Ectodermal cell (in vitro differentiated cells): ENCODE results near the gene UST.
"Not testable (repeated sequence)": the region's sequence is repeated elsewhere in the genome, so short reads cannot be mapped to it uniquely, and the experiment has no call there.

Source experiments
- H3K27ac ChIP-seq: 2 replicates; pipeline ENCODE4 v1.7.0; 2013; ENCODE audit warnings: mild to moderate bottlenecking, low read depth, low read length; ENCODE audit not compliant: insufficient read depth, poor library complexity, severe bottlenecking
- H3K27me3 ChIP-seq: 2 replicates; pipeline ENCODE4 v1.7.0; 2013; ENCODE audit warnings: mild to moderate bottlenecking, low read length; ENCODE audit not compliant: insufficient read depth, control insufficient read depth, poor library complexity, severe bottlenecking
- H3K36me3 ChIP-seq: one replicate; pipeline ENCODE4 v1.7.0; 2013; ENCODE audit warnings: low read length; ENCODE audit not compliant: control insufficient read depth, insufficient read depth
- H3K4me1 ChIP-seq: one replicate; pipeline ENCODE4 v1.7.0; 2013; ENCODE audit warnings: low read length; ENCODE audit not compliant: control insufficient read depth, insufficient read depth
- H3K4me3 ChIP-seq: 2 replicates; pipeline ENCODE4 v1.7.0; 2013; ENCODE audit warnings: low read depth, low read length, control low read depth; ENCODE audit not compliant: insufficient read depth
- H3K9me3 ChIP-seq: 2 replicates; pipeline ENCODE4 v1.7.0; 2013; ENCODE audit warnings: mild to moderate bottlenecking, low read length, moderate library complexity; ENCODE audit not compliant: control insufficient read depth
- WGBS, 2 experiments: methylation state at CpG; one replicate each; pipeline ENCODE4 v1.1.7; 2013; ENCODE audit warnings: missing lambda C conversion rate in 2 of 2; 5-methylcytosine and 5-hydroxymethylcytosine counted together

UST gene

GRCh38 chr6:148750838-148751792 lies 4.3 kb downstream of the UST start:
- Histone ChIP-seq H3K36me3 (no peaks in the 10 kb centered on the region), H3K4me1 (peaks cover 10% of the 10 kb centered on the region), H3K27me3 (no peaks in the 10 kb centered on the region), H3K4me3 (no peak overlapping the region), H3K9me3 (no peaks in the 10 kb centered on the region), H3K27ac (no peak overlapping the region)
- 82 to 88% methylated on average over 12 to 13 of the region's 13 CpGs for WGBS, 2 experiments

GRCh38 chr6:148751793-148752170 lies 5.0 kb downstream of the UST start:
- H3K27ac ChIP-seq = no peak overlapping the region
- WGBS, 2 experiments = 100% methylated on average over 2 of the region's 2 CpGs

GRCh38 chr6:148755379-148755778 lies 8.5 kb downstream of the UST start:
- not testable (repeated sequence) for H3K4me1 ChIP-seq, H3K9me3 ChIP-seq, H3K4me3 ChIP-seq, H3K36me3 ChIP-seq, H3K27me3 ChIP-seq, H3K27ac ChIP-seq
- WGBS, 2 experiments = no CpG with 5 or more reads among the region's 1 CpG

More at GRCh38 chr6:148751793-148752170, 5.0 kb downstream of the UST start:
- H3K36me3 ChIP-seq = no peaks in the 10 kb centered on the region
- H3K4me1 ChIP-seq = peaks cover 9% of the 10 kb centered on the region
- H3K27me3 ChIP-seq = no peaks in the 10 kb centered on the region
- H3K9me3 ChIP-seq = no peaks in the 10 kb centered on the region
- H3K4me3 ChIP-seq = no peak overlapping the region

- H3K4me1 ChIP-seq = peaks cover 23% of the 10 kb centered on the region
- H3K36me3 ChIP-seq = no peaks in the 10 kb centered on the region
- no peaks in the 10 kb centered on the region for H3K9me3 ChIP-seq
- no peak overlapping the region for H3K4me3 ChIP-seq
- no peak overlapping the region for H3K27ac ChIP-seq
- H3K27me3 ChIP-seq = no peaks in the 10 kb centered on the region
- 65 to 72% methylated on average over 2 of the region's 2 CpGs for WGBS, 2 experiments
Observed at GRCh38 chr6:148757944-148758480, 11.2 kb downstream of the UST start.

- Histone ChIP-seq H3K4me3 (no peak overlapping the region), H3K27ac (no peak overlapping the region), H3K27me3 (no peaks in the 10 kb centered on the region), H3K4me1 (peaks cover 23% of the 10 kb centered on the region), H3K9me3 (no peaks in the 10 kb centered on the region), H3K36me3 (no peaks in the 10 kb centered on the region)
- 90 to 93% methylated on average over 6 of the region's 6 CpGs for WGBS, 2 experiments
Observed at GRCh38 chr6:148758492-148758891, 11.7 kb downstream of the UST start.

DNA sequence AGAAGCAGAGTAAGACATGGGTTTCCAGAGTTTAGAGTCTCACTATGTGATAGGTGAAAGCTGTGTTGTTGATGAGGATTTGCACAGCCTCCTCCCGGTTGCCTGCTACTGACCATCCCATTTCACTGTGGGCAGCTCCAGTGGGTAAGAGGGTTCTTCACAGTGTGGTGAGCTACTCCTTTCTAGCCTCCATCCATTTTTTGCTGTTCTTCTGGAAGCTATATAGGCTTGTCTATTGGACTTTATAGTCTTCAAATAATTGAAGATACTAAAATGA lies 13.4 kb downstream of the UST start:
- Histone ChIP-seq H3K4me3 (no peak overlapping the region), H3K4me1 (peaks cover 23% of the 10 kb centered on the region), H3K27me3 (no peaks in the 10 kb centered on the region), H3K36me3 (no peaks in the 10 kb centered on the region), H3K27ac (no peak overlapping the region), H3K9me3 (no peaks in the 10 kb centered on the region)
- 100% methylated on average over 1 of the region's 1 CpG for WGBS, 2 experiments

DNA sequence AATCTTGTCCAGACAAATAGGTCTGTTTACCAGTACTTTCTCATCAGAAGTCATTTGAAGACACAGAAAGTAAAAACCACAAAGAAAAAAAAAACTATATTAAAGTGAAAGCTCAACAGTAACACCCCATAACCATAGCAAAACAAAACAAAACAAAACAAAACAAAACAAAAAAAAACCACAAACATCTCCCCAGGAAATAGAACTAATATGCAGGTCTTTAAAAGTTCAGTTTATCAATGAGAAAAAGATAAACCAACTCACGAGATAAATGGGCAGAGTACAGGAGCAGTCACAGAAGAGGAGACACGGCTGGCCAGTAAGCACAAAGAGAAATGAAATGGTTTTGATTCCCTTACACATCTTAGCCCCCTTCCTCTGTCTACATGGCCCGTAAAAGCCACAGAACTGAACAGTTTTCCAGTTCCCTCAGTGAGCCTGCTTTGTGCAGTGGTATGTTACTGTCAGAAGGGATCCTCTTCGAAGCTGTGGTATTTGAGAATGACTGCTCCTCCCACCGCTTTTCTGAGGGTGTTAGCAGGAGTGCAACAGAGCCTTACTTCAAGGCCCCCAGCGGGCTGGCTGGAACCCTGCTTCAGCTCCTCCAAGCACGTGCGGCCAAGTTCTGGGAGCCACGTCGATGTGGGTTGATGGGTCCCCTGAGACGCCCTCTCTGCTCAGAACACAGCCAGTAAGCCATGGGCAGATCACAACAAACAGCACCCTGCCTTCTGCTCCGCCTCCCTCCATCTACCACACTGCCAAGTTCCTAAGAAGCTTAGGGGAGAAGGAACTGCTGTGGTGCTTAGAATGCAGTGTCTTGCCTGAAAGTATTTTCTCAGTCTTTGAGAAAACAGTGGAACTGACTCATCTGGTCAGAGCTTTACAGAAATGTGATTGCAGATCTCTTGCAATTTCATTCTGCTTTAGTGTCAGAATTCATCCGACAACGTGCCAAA lies 14.0 kb downstream of the UST start:
- H3K4me1 ChIP-seq = peaks cover 23% of the 10 kb centered on the region
- H3K4me3 ChIP-seq = no peak overlapping the region
- WGBS, 2 experiments = 37 to 42% methylated on average over 13 to 14 of the region's 14 CpGs
- H3K36me3 ChIP-seq = no peaks in the 10 kb centered on the region
- peak overlapping the region; percentile 11 for H3K27ac ChIP-seq
- no peaks in the 10 kb centered on the region for H3K9me3 ChIP-seq
- H3K27me3 ChIP-seq = no peaks in the 10 kb centered on the region

GRCh38 chr6:148761527-148762011 lies 14.7 kb downstream of the UST start:
- no peaks in the 10 kb centered on the region for H3K36me3 ChIP-seq
- peaks cover 25% of the 10 kb centered on the region for H3K4me1 ChIP-seq
- WGBS, 2 experiments = 77 to 79% methylated on average over 8 of the region's 8 CpGs
- H3K27ac ChIP-seq = no peak overlapping the region
- H3K4me3 ChIP-seq = no peak overlapping the region
- no peaks in the 10 kb centered on the region for H3K27me3 ChIP-seq
- no peaks in the 10 kb centered on the region for H3K9me3 ChIP-seq

- H3K9me3 ChIP-seq = no peaks in the 10 kb centered on the region
- no peak overlapping the region for H3K27ac ChIP-seq
- no peaks in the 10 kb centered on the region for H3K36me3 ChIP-seq
- no peak overlapping the region for H3K4me3 ChIP-seq
- peaks cover 25% of the 10 kb centered on the region for H3K4me1 ChIP-seq
- WGBS, 2 experiments = 91 to 100% methylated on average over 1 of the region's 1 CpG
- H3K27me3 ChIP-seq = no peaks in the 10 kb centered on the region
Observed at GRCh38 chr6:148762231-148762630, 15.4 kb downstream of the UST start.
